ELR (cell line): Measurements from ENCODE around the gene BBC3.
"Not testable (repeated sequence)": the region's sequence is repeated elsewhere in the genome, so short reads cannot be mapped to it uniquely, and the experiment has no call there.

Source experiments
- DNase-seq: peaks from one replicate; pipeline ENCODE4 v3.0.0-alpha.2; 2015; ENCODE audit warnings: low read depth

Gene BBC3

DNA sequence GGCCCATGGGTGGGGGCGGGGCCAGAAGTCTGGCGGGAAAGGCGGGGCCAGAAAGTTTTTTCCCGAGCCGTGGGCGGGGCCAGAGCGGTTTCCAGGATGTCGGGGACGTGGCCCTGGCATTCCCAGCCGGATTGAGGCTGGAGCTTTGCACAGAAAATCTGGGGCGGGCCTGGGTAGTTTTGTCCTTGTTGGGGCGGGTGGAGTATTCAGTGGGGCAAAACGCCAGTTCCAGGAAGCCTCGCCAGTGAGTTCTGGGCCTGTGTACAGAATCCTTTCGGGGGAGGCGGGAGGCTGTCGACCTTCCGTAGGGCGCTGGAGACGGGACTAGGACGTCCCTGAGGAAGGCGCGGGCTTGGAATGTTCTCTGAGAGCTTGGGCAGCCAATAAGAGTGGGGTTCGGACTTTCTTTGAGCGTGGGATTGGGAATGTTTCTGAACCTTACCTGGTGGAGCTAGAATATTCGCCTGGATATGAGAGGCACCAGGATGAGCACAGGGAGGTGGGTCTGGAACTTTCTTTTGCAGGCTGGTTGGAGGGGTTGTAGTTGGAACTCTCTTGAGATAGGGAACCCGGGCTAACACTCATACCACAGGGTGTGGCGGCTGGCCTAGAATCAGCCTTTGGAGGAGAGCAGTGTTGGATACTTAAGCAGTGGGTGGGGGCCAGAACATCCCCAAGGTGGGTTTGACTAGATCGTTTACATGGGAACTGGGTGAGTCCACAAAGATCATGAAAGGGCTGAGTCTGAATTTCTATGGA, 26.6 kb upstream of the BBC3 start:
- DNase-seq: peak; percentile 77

DNA sequence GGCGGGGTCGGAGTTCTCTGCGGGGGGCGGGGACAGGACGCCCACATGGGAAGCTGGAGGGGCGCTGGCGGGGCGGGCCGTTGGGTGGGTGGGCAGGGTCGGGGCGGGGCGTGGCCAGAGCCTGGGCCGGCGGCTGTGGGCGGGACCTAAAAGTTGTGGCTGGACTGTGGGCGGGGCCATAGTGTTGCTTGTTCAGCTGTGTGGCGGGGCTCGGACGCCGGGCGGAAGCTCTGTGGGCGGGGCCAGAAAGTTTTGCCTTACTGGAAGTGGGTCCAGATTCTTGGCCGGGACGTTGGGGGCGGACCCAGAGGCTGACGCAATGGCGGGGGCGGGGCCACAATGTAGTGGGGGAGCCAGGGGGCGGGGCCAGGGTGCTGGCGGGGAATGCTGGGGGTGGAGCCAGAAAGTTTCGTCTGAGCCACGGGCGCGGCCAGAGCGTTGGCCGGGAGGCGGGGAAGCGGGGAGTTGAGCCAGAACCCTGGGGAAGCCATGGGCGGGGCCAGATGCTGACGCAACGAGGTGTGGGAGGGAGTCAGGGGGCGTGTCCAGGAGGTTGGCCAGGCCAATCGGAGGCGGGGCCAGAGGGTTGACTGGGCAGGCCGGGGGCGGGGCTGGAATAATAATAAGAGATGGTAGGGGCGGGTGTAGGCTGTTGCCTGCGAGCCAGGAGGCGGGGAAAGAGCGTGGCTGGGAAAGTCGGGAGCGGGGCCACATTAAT, 25.9 kb upstream of the BBC3 start:
- DNase-seq: peak; percentile 99

DNA sequence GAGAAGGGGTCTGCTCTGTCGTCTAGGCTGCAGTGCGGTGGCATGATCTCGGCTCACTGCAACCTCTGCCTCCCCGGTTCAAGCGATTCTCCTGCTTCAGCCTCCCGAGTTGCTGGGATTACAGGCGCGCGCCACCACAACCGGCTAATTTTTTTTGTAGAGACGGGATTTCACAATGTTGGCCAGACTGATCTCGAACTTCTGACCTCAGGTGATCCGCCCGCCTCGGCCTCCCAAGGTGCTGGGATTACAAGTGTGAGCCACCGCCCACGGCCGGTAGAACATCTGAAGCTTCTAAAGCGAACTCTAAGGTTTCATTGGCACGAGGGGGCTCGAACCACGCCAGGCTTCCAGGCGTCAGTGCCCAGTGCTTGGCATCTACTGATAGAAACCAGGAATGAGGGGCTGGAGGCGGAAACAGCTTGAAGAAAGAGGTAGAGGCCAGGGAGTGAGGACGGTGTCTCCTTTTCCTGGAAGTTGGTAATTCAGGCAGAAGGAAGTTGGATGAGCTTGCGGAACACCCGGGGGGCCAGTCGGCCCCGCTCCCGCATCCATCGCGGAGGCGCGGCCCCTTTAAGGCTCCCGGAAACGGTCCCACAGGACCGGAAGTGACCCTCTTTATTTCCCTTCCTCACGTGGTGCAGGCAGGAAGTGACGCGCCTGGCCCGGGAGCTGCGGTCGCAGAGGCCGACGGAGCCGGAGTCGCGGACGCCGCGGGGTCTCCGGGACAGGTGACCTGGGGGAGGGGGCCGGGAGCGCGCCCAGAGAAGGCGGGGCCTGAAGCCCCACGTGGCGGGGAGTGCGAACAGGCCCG, 25.1 kb upstream of the BBC3 start, which contains the start of gene CCDC9:
CCDC9 (plus strand) TSS at position 647 of the 814 bp plus-strand sequence. CDS start 1,876 bp downstream, outside the sequence.
- peak; percentile 96 for DNase-seq

DNA sequence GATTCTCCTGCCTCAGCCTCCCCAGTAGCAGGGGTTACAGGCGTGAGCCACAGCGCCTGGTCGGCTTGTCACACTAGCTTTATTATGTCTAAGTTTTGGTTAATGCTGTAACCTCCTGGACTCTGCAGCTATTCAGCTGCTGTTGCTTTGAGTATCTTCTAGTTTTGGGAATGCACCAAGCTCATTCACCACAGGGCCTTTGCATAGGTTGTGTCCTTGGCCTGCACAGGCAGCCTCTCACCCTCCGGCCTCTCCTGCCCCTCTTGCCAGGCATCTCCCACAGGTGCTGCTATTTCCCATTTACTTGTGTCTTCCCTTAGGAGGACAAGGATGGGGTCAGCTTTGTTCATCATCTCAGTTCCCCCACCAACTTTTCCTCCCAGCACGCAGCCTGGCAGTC, 23.0 kb upstream of the BBC3 start:
- no peak for DNase-seq

DNA sequence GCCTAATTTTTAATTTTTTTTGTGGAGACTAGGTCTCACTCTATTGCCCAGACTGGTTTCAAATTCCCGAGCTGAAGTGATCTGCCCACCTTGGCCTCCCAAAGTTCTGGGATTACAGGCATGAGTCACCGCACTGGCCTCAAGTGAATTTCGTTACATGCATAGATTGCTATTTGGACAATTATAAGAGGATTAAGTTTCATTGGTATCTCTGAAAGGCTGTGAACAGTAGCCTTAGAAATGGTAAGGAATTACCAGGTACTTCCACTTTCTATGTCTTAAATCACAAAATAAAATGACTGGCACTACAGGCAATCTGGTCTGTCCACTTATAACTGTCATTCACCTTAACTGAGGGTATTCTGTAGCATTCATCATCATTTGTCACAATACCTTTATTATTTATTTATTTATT, 22.5 kb upstream of the BBC3 start:
- peak; percentile 85 for DNase-seq

DNA sequence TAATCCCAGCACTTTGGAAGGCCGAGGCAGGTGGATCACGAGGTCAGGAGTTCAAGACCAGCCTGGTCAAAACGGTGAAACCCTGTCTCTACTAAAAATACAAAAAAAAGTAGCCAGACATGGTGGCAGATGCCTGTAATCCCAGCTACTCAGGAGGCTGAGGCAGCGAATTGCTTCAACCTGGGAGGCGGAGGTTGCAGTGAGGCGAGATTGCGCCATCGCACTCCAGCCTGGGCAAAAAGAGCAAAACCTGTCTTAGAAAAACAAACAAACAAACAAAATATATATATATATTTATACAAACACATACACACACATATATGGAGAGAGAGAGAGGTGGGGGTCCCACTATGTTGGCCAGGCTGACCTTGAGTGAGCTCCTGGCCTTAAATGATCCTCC, 22.0 kb upstream of the BBC3 start:
- not testable (repeated sequence) for DNase-seq

DNA sequence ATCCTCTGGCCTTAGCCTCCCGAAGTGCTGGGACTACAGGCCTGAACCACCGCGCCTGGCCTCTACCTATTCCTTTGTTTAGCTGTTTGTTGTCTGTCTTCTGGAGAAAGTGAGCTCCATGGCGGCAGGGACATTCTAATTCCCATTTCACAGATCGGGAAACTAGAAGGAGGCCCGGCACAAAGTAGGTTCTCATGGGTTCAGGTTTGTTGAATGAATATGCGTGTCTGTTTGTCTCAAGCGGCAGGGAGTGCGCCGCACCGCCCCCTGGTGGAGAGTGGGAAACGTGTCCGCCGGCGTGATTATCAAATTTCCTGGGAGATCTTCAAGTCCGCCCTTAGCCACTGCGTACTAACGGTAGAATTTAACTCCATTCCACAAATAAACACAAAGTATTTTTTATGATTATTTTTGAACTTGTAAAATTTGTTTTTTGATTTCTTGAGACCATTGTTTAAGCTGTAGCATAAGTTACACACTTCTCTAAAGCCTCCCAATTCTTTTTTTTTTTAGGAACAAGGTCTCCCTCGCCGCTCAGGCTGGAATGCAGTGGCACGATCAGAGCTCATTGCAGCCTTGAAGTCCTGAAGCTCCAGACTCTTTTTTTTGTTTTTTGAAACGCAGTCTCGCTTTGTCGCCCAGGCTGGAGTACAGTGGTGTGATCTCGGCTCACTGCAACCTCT, 16.4 kb upstream of the BBC3 start:
- peak; percentile 73 for DNase-seq

DNA sequence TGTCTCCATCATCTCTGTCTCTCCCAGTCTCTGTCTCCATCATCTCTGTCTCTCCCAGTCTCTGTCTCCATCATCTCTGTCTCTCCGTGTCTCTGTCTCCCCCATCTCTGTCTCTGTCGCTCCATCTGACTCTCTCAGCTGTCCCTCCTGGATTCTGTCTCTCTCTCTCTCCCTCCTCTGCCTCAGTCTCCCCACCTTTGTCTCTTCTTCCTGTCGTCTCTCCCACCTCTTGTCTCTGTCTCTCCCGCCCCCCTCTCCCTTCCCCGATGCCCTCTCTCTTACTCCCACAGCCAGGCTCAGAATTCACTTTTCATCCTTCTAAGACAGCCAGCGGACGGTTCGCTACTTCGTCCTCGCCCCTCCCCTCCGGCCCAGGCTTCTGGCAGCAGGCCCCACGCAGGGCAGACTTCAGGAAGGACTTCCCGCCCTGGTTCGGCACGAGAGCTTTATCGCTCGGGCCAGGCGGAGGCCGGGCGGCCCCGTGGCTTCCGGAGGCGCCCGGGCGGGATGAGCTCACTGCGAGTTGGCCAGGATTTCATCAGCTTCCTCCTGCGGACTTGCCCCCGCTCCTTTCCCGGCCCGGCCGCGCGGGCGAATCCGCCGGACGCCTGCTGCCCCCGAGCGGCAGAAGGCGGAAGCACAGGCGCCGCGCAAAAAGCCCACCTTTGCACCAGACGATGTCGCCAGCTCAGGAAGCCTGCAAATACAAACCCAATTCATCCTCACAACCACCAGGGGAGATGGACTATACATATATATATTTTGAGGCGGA, 13.0 kb upstream of the BBC3 start:
- DNase-seq: peak; percentile 97

DNA sequence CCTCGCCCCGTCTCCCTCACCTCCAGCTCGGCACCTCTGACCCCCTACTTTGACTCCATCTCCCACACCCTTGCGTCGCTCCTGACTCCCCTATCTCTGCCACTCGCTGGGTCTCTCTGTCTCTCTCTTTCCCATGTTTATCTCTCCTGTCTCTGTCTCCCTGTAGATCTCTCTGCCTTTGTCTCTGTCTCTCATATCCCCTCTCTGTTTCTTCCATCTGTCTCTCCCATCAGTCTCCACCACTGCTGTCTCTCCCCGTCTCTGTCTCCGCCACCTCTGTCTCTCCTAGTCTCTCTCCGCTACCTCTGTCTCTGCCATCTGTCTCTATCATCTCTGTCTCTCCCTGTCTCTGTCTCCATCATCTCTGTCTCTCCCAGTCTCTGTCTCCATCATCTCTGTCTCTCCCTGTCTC, 12.4 kb upstream of the BBC3 start:
- DNase-seq: no peak

DNA sequence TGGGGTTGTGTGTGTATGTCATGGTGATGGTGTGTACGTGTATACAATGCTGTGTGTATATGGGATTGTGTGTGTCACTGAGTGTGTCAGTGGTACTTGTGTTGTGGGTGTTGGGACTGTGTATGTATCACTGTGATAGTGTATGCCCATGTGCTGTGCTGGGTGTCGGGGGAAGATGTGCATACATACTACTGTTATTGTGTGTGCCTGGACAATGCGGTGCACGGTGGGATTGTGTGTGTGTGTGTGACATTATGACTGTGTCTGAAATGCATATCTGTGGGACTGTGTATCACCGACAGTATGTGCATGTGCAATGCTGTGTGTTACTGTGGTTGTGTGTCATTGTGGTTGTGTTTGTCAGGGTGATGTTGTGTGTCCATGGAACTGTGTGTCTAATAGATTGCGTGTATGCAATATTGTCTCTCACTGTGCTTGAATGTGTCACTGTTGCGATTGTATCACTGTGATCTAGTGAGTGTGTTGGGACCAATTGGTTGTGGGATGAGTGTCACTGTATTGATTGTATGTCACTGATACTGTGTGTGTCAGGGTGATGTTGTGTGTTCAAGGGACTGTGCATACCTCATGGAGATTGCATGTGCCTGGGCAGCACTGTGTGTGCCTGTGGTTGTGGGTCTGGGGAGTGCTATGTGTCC, 11.0 kb upstream of the BBC3 start:
- DNase-seq: peak; percentile 17

DNA sequence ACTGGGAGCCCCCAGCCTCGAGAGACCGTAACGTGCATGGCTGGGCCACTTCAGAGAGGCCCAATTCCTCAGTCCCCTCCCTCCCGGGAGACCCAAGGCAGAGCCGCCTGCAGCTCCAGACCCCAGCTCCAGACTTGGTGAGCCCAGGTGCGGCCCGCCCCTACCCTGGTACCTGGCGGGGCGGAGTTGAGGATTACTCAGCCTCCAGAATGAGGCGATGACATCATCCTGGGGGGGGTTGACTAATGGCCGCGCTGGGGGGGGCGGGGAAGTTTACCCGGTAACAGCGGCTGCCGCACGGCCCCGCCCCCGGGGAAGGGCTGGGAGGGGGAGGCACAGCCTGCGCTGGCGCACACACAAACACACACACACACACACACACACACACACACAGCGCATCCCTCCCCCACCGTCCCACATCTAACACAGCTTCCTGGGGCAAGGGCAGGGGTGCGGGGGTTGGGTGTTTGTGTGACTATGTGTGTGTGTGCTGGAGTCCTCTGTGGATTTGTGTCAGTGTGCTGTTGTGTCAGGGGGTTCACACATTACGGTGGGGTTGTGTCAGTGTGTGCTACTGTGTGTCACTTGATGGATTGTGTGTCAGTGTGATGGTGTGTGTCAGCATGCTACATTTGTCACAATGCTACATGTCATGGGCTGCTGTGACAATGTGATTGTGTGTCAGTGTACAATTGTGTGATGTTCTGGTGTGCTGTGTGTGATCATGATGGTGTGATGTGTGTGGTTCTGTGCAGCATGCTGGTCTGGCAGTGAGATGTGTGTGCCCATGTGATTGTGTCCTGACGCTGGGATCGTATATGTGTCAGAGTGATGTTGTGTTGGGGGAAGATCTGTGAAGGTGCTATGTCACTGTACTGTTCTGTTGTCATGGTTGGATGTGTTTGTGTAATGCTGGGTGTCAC, 10.3 kb upstream of the BBC3 start:
- peak; percentile 84 for DNase-seq

DNA sequence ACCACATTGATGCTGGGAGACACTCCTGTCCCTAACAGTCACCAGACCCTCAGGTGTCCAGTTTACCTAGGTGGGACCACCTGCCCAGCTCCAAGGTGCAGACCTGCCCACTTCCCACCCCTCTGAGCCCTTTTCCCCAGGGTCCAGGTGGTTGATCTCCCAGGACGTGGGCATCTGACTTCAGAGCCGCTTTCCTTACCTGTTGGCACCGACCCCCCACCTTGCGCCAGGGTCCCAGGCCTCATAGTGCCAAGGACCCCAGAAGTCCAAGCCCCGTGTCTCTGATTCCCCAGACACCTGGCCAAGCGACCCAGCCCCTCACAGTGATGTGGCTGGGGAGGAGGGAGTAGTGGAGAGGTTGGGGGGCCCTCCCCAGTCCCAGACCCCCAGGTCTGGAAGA, 9.6 kb upstream of the BBC3 start:
- DNase-seq: no peak

DNA sequence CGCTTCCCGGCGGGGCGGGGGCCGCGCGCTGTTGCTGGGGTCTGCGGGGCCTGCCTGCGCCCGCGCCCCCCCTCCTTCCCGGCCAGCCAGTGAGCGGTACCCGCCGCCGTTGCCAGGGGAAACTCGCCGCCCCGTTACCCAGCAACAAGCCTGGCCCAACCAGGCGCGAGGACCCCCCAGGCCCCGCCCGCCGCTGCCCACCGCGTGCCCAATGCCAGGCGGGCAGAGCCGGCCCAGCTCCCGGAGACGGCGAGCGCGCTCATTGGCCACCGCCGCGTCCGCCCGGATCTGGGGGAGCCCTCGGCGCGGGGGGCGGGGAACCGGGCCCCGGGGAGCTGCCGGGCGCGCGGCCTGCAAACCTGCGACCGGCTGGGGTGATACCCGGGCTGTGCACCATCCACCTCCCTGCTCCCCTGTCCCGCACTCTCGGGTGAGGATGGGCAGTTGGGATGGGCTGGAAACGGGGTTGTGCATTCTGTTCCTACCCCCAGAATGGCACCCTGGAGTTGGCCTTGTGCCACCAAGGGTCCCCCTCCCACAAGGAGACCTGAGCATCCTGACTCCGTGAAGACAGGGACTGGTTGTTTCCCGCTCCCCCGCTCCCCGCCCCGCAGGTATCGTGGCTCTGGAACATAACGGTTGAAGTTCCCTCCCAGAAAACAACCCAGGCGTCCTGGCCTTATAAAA, 8.8 kb upstream of the BBC3 start:
- peak; percentile 61 for DNase-seq

DNA sequence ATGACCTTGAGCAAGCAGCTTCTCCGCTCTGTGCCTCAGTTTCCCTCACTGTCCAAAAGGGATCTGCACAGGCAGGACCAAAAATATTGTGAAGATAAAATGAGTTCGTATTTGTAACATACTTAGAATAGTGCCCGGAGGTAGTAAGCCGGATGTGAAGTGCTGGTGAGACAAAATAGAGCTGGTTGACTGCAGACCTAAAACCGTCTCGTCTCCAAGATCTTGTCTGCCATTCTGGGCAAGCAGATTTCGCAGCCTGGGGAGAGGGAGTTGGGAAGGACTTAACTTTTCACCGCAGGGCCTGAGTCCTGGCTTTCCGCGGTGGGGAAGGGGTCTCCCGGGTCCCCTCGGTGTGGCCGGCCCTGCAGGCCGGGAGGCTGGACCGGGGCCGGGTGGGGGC, 8.2 kb upstream of the BBC3 start:
- peak; percentile 20 for DNase-seq

DNA sequence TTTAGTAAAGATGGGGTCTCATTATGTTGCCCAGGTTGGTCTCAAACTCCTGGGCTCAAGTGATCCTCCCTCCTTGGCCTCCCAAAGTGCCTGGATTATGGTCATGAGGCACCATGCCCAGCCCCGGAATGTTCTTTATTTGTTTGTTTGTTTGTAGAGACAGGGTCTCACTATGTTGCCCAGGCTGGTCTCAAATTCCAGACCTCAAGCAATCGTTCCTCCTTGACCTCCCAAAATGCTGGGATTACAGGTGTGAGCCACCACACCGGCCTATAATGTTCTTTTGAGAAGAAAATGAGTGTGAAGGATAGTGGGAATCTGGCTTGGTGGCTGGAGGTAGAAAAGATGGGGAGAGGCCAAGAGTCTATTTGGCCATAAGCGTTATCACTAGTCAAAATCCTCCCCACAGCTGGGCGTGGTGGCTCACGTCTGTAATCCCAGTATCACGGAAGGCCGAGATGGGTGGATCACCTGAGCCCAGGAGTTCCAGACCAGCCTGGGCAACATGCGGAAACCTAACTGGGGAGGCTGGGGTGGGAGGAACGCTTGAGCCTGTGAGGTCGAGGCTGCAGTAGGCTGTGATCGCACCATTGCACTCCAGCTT, 5.2 kb upstream of the BBC3 start:
- no peak for DNase-seq

DNA sequence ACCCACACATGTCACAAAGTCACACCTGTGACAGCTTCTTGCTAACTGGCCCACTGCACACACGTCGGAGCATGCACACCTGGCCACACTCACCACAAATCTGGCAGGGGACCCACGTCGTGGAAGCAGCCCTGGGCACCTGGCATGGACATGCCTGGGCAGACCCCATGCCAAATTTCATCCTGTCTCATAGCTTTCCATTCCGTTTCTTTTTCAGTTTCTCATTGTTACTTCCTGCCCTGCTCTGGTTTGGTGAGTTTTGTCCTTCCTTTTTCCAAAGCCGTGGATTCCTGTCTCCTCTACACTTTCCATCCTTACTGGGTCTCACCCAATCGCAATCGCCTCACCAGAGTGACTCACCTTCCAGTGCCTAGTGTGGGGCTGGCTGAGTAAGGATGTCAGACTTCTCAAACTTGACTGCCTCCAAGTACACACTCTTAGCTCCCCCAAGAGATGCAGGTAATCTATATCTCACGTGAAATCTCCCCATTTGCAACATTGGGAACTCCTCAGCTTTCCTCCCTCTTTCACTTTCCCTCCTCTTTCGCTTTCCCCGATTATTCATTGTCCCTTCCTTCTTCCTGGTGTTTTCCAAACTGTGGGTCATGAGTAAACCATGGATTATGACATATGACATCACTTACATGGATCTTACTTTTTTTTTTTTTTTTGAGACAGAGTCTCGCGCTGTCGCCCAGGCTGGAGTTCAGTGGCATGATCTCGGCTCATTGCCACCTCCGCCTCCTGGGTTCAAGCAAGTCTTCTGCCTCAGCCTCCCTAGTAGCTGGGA, 1.6 kb upstream of the BBC3 start:
- DNase-seq: peak; percentile 84

DNA sequence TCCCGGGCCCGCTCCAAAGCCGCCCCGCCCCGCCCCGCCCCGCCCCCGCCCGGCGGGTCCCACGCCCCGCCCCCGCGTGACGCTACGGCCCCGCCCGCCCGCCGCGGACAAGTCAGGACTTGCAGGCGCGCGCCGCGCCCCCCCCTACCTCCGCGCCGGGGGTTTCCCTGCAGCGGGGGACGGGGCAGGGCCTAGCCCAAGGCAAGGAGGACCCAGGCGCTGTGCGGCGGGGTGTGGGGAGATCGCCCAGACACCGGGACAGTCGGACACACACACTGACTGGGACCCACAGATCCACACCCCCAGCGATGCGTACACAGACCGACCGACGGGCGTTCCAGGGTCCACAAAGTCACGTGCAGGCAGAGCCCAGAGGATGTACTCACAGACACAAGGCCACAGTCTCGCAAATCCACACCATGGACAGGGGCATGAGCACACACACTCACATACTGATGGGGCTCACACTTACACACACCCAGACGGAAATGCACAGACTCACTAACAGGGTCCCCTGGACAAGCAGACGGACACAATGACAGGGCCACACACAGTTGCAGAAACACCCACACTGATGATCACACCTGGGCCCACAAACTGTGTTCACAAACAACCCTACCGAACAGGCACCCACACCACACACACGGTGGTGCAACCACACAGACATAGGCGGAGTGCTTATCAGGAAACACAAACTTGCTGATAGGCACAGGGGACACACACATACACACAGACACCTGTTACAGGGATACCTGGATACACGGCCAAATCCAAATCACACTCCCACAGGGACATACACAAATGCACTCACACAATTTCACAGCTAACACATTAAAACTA, 436 bp upstream of the BBC3 start:
- DNase-seq: peak; percentile 77
